HG02884 (cell line): Measurements from ENCODE around the gene USP54.
"Not testable (repeated sequence)": the region's sequence is repeated elsewhere in the genome, so short reads cannot be mapped to it uniquely, and the experiment has no call there.

ENCODE experiments used
- ATAC-seq: cut with Tn5 transposase; IDR thresholded peaks from one replicate; pipeline ENCODE4 v1.9.1; 2021; ENCODE audit warnings: mild to moderate bottlenecking, moderate library complexity; ENCODE audit not compliant: unreplicated experiment

The USP54 gene

GRCh38 chr10:73591935-73592699 lies 975 bp upstream of the USP54 start:
- ATAC-seq: no peak

DNA sequence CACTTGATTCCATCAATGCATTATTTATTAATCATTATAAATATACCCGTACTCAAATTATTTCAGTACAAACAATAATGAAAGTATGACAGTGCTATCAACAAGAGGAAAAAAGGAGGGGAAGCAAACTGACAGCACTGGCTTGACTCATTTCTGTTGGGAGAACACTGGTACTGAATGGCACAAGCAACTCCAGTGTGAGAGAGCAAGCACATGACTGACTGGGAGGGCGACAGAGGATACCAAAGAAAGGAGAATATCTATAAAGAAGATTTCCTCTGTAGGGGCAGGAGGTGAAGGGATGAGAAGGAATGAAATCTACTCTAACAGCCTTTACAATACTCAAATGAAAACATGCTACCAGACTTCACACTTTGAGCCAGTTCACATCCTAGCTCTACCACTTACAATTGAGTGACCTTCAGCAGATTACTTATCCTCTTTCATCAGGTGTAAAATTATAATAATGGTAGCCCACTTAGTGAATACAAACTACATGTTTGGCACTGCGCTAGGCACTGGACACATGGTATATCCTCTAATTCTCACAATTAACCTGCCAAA lies 1.5 kb downstream of the USP54 start:
- ATAC-seq: no peak

GRCh38 chr10:73588656-73589055 lies 2.5 kb downstream of the USP54 start:
- ATAC-seq: no peak

DNA sequence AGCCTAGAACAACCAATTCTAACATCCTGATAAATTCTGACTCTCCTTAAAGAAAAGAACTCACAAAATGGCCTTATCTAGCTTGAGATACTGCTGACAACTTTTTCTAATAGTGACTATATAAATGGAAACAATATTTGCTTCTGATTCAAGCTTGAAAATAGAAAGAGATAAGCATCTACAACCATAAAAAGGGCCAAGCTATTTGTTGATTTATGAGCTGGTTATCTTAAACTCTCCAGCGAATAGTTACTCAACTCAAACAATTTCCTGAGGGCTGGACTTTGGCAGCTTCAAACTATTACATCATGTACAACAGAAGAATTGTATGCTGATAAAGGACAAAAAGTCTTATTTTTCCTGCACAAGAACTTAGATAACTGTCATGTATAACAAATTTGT lies 4.6 kb downstream of the USP54 start:
- ATAC-seq: no peak

DNA sequence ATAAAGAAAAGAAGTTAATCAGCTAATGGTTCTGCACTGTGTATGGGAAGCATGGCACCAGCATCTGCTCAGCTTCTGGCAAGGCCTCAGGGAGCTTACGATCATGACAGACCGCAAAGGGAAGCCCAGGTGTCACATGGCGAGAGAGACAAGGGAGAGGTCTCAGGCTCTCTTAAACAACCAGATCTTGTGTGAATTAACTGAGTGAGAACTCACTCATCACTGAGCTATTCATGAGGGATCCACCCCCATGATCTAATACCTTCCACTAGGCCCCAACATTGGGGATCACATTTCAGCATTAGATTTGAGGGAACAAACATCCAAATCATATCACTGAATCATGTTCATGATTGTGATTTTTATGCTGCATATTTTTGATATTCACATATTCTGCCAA lies 5.8 kb downstream of the USP54 start:
- ATAC-seq: no peak

GRCh38 chr10:73584737-73585136 lies 6.4 kb downstream of the USP54 start:
- no peak for ATAC-seq

DNA sequence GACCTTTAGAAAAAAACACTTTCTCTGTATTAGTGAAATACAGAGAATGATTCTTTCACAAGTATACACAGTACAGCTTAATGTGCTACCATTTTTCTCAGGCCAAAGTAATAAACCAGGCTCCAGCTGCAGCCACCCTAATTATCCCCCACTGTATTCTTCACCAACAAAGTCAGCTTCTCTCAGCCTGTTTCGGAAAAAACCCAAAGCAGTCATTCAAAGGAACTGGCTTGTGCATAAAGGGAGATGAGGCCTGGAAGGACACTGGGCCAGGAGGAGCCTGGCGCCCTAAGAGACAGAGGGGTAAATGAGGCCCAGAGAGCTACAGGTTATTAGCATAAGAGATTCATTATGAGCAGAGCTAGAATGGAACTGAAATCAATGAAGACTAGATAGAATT lies 9.2 kb downstream of the USP54 start:
- ATAC-seq: no peak

DNA sequence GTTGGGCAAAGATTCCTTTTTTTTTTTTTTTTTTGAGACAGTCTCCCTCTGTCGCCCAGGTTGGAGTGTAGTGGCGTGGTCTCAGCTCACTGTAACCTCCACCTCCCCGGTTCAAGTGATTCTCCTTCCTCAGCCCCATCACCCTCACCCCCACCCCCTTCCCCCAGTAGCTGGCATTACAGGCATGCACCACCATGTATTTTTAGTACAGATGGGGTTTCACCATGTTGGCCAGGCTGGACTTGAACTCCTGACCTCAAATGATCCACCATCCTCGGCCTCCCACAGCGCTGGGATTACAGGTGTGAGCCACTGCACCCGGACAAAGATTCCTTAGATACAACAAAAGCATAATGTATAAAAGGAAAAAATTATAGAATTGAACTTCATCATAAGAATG lies 12.2 kb downstream of the USP54 start:
- ATAC-seq: not testable (repeated sequence)

- ATAC-seq: no peak
These were observed 13.4 kb downstream of the USP54 start for GRCh38 chr10:73577788-73578187.

DNA sequence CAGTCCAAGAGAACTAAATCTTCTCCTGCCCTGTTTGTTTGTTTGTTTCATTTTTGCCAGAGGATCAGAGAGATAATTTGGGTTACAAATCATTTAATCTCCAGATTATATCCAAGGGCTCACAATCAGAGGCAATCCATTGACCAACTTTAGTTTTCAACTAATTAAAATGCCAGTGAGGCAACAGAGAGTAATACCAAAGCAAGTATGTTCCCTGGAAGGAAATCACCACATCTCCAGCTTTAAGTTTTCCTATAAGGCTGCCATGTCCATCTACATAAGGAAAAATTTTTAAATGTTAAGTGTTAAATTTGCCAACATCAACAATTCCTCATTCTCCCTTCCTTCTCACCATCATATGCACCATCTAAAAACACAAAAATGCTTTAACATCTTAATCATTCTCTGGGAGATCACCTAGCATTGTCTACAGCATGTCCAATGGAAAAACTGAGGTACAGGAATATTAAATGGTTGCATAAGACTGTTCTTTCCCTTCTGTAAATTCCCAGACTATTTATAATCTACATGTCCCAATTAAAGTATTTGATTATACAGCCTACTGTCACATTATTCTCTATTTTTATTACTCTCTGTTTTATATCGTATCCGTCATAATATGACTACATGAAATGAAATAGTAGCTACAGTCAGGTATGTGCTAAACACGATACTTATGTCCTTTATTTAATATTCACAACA lies 14.1 kb downstream of the USP54 start:
- ATAC-seq: no peak

- ATAC-seq: no peak
These were observed 14.8 kb downstream of the USP54 start for GRCh38 chr10:73576178-73576889.

GRCh38 chr10:73567025-73567424 lies 24.1 kb downstream of the USP54 start:
- not testable (repeated sequence) for ATAC-seq

GRCh38 chr10:73561192-73561591 lies 29.9 kb downstream of the USP54 start:
- ATAC-seq: no peak

DNA sequence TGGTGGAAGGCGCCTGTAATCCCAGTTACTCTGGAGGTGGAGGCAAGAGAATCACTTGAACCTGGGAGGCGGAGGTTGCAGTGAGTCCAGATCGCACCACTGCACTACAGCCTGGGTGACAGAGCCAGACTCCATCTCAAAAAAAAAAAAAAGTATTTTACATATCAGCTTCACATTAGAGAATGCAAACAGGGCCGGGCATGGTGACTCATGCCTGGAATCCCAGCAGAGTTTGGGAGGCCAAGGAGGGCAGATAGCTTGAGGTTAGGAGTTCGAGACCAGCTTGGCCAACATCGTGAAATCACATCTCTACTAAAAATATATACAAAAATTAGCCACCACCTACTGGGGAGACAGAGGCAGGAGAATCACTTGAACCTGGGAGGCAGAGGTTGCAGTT lies 31.6 kb downstream of the USP54 start:
- ATAC-seq: no peak

- ATAC-seq: no peak
These were observed 34.3 kb downstream of the USP54 start for GRCh38 chr10:73556855-73557254.

GRCh38 chr10:73554721-73555120 lies 36.4 kb downstream of the USP54 start:
- ATAC-seq: no peak

DNA sequence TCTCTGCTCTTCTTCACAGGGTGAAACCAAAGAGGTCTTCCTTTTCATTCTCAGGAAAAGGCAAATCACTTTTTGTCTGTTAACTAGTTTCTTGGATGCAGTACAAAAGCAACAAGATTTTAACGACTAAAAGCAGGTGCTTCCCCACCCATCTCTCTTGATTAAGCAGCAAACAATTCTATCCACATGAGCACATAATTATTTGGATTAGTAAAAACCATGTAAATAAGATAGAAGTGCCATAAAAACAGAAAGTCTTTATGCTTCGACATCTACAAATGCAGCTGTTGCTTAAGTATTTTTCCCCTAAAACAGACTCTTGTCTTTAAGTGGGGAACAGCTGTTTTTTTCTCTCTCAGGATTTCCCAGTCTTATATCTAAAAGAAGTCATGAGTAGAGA lies 37.4 kb downstream of the USP54 start:
- ATAC-seq: no peak

DNA sequence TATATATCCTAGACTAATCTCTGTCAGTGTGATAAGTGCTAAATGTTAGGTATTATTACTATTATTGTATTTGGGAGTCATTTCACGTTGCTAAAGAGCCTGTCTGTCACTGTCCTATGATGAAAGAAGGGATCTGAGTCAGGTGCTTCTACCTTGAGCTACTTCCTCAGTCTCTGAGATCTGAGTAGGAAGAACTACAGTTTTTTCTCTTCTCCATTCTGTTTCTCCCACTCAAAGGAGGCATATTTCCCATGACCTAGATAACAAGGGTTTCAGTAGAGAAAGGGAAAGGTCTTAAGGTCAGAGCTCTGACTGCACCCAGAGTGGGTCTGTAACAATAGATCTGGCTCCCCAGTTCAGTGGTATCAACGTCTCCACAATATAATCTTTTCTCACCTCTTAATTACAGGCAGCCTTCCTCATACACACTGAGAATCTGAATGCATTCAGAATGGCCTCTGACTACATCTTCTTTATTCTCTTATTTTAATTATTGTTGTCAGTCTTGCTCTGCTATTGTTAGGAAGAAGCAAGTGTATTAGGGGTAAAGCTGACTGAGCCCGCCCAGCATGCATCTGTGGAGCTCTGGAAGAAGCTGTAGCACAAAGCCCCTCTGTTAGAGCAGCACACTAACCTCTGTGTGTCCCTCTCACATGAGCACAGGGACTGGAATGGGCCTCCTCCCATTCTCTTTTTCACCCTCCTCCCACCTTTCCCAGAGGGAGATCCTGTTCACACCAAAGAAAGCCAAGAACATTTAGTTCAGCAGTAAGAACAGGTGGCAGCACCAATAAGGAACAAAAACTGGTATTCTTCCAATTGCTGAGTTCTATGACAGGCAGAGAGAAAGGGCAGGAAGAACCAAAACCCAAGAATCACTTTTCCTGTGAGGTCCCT lies 38.1 kb downstream of the USP54 start:
- ATAC-seq: no peak

- ATAC-seq: no peak
These were observed 39.6 kb downstream of the USP54 start for GRCh38 chr10:73551515-73551914.

- no peak for ATAC-seq
These were observed 45.8 kb downstream of the USP54 start for GRCh38 chr10:73545357-73545756.

DNA sequence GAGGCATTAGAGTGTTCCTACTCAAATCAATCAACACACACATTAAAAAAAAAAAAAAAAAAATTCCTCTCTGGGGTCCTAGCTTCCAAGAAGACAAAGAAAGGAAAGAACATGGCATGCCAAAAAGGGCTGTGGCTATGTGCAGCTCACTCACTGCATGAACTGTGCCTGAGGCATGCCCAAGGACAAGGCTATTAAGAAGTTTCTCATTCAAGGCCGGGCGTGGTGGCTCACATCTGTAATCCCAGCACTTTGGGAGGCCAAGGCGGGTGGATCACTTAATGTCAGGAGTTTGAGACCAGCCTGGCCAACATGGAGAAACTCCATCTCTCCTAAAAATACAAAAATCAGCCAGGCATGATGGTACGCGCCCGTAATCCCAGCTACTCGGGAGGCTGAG lies 53.4 kb downstream of the USP54 start:
- ATAC-seq: no peak
